Spleen (tissue), 11 donors: ENCODE results near the gene STKLD1. TPM values are rescaled to one million over a fixed set of nuclear protein-coding genes. Genes with fewer than 3 reads are reported as not detected.

ENCODE experiments used
- DNase-seq: peaks from one replicate; pipeline ENCODE4 v3.0.0-alpha.2; 2020
- H3K27ac ChIP-seq, 8 donors: fragments of 200-600 bp; sonication (generic) in 7 of 8; 1 replicate in 4 of 8; 2 replicates in 4 of 8; pipeline versions ENCODE4 v1.5.0 to v1.8.0; 2016 to 2021; ENCODE audit warnings: inconsistent platforms in 4 of 8, mild to moderate bottlenecking in 4 of 8, moderate library complexity in 1 of 8
- H3K27me3 ChIP-seq, 7 donors: fragments of 200-600 bp; sonication (generic) in 6 of 7; replicated peaks in 1 of 7; 1 replicate in 4 of 7; 2 replicates in 3 of 7; pipeline versions ENCODE4 v1.5.0 to v1.8.0; 2016 to 2021; ENCODE audit warnings: inconsistent platforms in 3 of 7, mild to moderate bottlenecking in 1 of 7
- H3K36me3 ChIP-seq, 6 donors: fragments of 200-600 bp; sonication (generic) in 5 of 6; 1 replicate in 4 of 6; 2 replicates in 2 of 6; pipeline versions ENCODE4 v1.5.0 to v1.8.0; 2016 to 2021; ENCODE audit warnings: inconsistent platforms in 2 of 6
- H3K4me1 ChIP-seq, 6 donors: fragments of 200-600 bp; sonication (generic) in 5 of 6; 1 replicate in 3 of 6; 2 replicates in 3 of 6; pipeline versions ENCODE4 v1.5.0 to v1.8.0; 2016 to 2021; ENCODE audit warnings: inconsistent platforms in 3 of 6
- H3K4me3 ChIP-seq, 8 donors: fragments of 200-600 bp; sonication (generic) in 7 of 8; 1 replicate in 4 of 8; 2 replicates in 4 of 8; pipeline versions ENCODE4 v1.5.0 to v1.8.0; 2016 to 2021; ENCODE audit warnings: inconsistent platforms in 4 of 8, mild to moderate bottlenecking in 4 of 8, moderate library complexity in 2 of 8
- H3K9me3 ChIP-seq, 8 donors: fragments of 200-600 bp; sonication (generic) in 7 of 8; 1 replicate in 4 of 8; 2 replicates in 4 of 8; pipeline versions ENCODE4 v1.5.0 to v1.8.0; 2016 to 2021; ENCODE audit warnings: inconsistent platforms in 4 of 8
- CTCF ChIP-seq, 11 experiments: fragments of 200-600 bp in 7 of 11; fragments of 450-650 bp in 4 of 11; sonication (generic) in 4 of 11; IDR thresholded peaks in 8 of 11; conservative IDR thresholded peaks in 3 of 11; 1 replicate in 7 of 11; 2 replicates in 4 of 11; pipeline versions ENCODE4 v1.4.0 to v1.8.0; 2016 to 2021; ENCODE audit warnings: antibody characterized with exemption in 11 of 11, inconsistent platforms in 4 of 11, mild to moderate bottlenecking in 1 of 11
- POLR2A ChIP-seq, 3 donors: fragments of 450-650 bp; IDR thresholded peaks; one replicate each; pipeline ENCODE4 v1.5.1; 2017; ENCODE audit warnings: antibody characterized with exemption in 3 of 3, mild to moderate bottlenecking in 1 of 3
- POLR2AphosphoS5 ChIP-seq, 3 donors: sonication (generic); formaldehyde crosslinking; IDR thresholded peaks; one replicate each; pipeline ENCODE4 v1.5.1; 2017; ENCODE audit warnings: antibody characterized with exemption in 3 of 3
- WGBS, 5 donors: extraction: QIAGEN DNeasy Blood & Tissue Kit in 3 of 5; methylation state at CpG; one replicate each; pipeline versions ENCODE4 v1.1.5 to v1.1.7; 2013 to 2018; 5-methylcytosine and 5-hydroxymethylcytosine counted together
- intact Hi-C: fragments of 100-400 bp; cut with DNase I; formaldehyde crosslinking; loops from one replicate; pipeline ENCODE4 v1.15.0; 2023; ENCODE audit warnings: low total_unique reads
- polyA plus RNA-seq, 3 donors: library from polyadenylated mRNA; stranded (reverse); fragments of 200-250 nt; gene quantifications; one replicate each; pipeline ENCODE4 v1.2.1, GENCODE V29; 2013
- total RNA-seq, 7 donors: library from RNA; depleted of rRNA in 3 of 7; stranded (reverse); fragments of >200 nt in 3 of 7; fragmentation: NEBNext Ultra II Directional in 4 of 7; extraction: Animal tissue kit (Norgen Biotek cat#: 25700) in 4 of 7; gene quantifications; one replicate each; pipeline versions ENCODE4 v1.1.0 to v1.2.1, GENCODE V29; 2016 to 2021
- donor health status: healthy with polysubstance abuse.
- donor health status: DM: no; HTN: no; CAD: no; lungs with moderate emphysema.
- donor health status: DM: no; HTN: no; CAD: no.
- donor health status: Bipolar disorder and iron deficiency.
- donor health status: healthy.
- donor health status: DM: no; HTN: no; CAD: no.
- donor health status: DM: yes; HTN: yes; CAD: no.

STKLD1 gene
- total and polyA plus RNA-seq, 10 donors, result 0.29 to 1.5 (median 0.95) TPM; not detected in 2

DNA sequence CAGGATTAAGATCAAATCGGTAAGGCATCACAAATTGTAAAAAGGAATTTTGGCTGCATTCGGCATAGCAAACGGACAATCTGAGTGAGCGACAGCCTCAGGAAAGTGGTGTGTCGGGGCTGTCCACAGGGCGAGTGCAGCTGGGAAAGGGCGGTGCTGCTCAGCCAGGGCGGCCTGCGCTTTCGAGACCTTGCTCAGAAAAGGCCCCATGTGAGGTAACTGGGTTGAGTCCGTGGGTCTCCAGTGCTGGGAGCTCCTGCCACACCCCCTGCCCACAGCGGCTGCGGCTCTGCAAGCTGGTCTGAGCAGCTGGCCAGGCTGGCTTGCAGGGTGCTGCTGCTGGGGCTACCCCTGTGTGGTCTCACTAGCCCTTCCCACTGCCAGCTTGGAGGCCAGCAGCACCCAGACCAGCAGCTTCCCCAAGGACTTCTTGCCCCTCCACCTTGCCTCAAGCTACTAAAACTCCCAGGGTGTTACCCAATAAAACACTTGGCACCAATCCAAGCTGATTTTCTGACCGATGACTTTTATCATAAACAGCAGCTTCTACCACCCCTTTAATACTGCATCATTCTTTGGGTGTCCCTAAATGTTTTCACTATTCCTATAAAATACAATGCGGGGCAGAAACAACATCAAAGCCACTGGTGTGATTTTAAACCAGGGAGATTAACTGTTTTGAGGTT, 13.7 kb upstream of the STKLD1 start:
- no peak for DNase-seq
- Histone ChIP-seq H3K4me3 (no peak overlapping the region), H3K9me3 (no peaks in the 10 kb centered on the region), H3K27ac (no peak overlapping the region), H3K27me3 (no peaks in the 10 kb centered on the region), H3K36me3 (peaks cover 0 to 98% (median 80%) of the 10 kb centered on the region in 6 donors), H3K4me1 (peaks cover 2 to 62% (median 32%) of the 10 kb centered on the region in 6 donors)
- intact Hi-C loops, result no loop called here
- WGBS, 5 donors, result 89 to 94% (median 91%) methylated on average over 12 to 15 of the region's 15 CpGs
- TF ChIP-seq POLR2A (IDR thresholded peaks at IDR 0.05), result no peak
- TF ChIP-seq CTCF (IDR thresholded peaks at IDR 0.05 in 8 of 11, conservative IDR thresholded peaks at IDR 0.05 in 3 of 11), result no peak
- TF ChIP-seq POLR2AphosphoS5 (IDR thresholded peaks at IDR 0.05), result peak; percentile 33 to 71 (median 50)

- 94 to 98% (median 97%) methylated on average over 11 of the region's 11 CpGs for WGBS, 5 donors
- H3K36me3 ChIP-seq, result peaks cover 0 to 99% (median 61%) of the 10 kb centered on the region in 6 donors
- no peaks in the 10 kb centered on the region for H3K9me3 ChIP-seq
- intact Hi-C loops, result no loop called here
- H3K4me3 ChIP-seq, result no peak overlapping the region
- DNase-seq, result no peak
- TF ChIP-seq CTCF (IDR thresholded peaks at IDR 0.05 in 8 of 11, conservative IDR thresholded peaks at IDR 0.05 in 3 of 11) (no peak), POLR2AphosphoS5 (IDR thresholded peaks at IDR 0.05) (no peak), POLR2A (IDR thresholded peaks at IDR 0.05) (no peak)
- no peak overlapping the region for H3K27ac ChIP-seq
- no peaks in the 10 kb centered on the region for H3K27me3 ChIP-seq
- peaks cover 29 to 62% (median 48%) of the 10 kb centered on the region in 6 donors for H3K4me1 ChIP-seq
Measured at GRCh38 chr9:133366435-133366834, 9.7 kb upstream of the STKLD1 start.

- no peaks in the 10 kb centered on the region for H3K27me3 ChIP-seq
- H3K36me3 ChIP-seq, result peaks cover 0 to 99% (median 54%) of the 10 kb centered on the region in 6 donors
- no peak overlapping the region for H3K4me3 ChIP-seq
- H3K9me3 ChIP-seq, result no peaks in the 10 kb centered on the region
- peaks cover 37 to 69% (median 54%) of the 10 kb centered on the region in 6 donors for H3K4me1 ChIP-seq
- 89 to 95% (median 93%) methylated on average over 22 of the region's 22 CpGs for WGBS, 5 donors
- TF ChIP-seq POLR2AphosphoS5 (IDR thresholded peaks at IDR 0.05), result no peak
- no peak for TF ChIP-seq CTCF (IDR thresholded peaks at IDR 0.05 in 8 of 11, conservative IDR thresholded peaks at IDR 0.05 in 3 of 11)
- TF ChIP-seq POLR2A (IDR thresholded peaks at IDR 0.05), result no peak
- H3K27ac ChIP-seq, result no peak overlapping the region
- intact Hi-C loops, result no loop called here
- no peak for DNase-seq
Measured at GRCh38 chr9:133367221-133367620, 8.9 kb upstream of the STKLD1 start.

- H3K27ac ChIP-seq, result peak overlapping the region in 1 of 8 donors; percentile 16
Measured at GRCh38 chr9:133367778-133368177, 8.4 kb upstream of the STKLD1 start.

More at GRCh38 chr9:133367778-133368177, 8.4 kb upstream of the STKLD1 start:
- WGBS, 5 donors, result 87 to 94% (median 89%) methylated on average over 10 of the region's 10 CpGs
- no peaks in the 10 kb centered on the region for H3K27me3 ChIP-seq
- TF ChIP-seq POLR2AphosphoS5 (IDR thresholded peaks at IDR 0.05) (peak in 1 of 3 donors; percentile 7), POLR2A (IDR thresholded peaks at IDR 0.05) (no peak)
- H3K4me3 ChIP-seq, result no peak overlapping the region
- peaks cover 42 to 75% (median 58%) of the 10 kb centered on the region in 6 donors for H3K4me1 ChIP-seq
- H3K36me3 ChIP-seq, result peaks cover 0 to 99% (median 50%) of the 10 kb centered on the region in 6 donors
- DNase-seq, result no peak
- H3K9me3 ChIP-seq, result no peaks in the 10 kb centered on the region
- intact Hi-C loops, result no loop called here
